ENCODE measurements around the gene RAB7A. TPM values are rescaled to one million over a fixed set of nuclear protein-coding genes. Genes with fewer than 3 reads are reported as not detected.

Gene RAB7A
- polyA plus RNA-seq, 3 donors: 192 to 261 (median 223) TPM

DNA sequence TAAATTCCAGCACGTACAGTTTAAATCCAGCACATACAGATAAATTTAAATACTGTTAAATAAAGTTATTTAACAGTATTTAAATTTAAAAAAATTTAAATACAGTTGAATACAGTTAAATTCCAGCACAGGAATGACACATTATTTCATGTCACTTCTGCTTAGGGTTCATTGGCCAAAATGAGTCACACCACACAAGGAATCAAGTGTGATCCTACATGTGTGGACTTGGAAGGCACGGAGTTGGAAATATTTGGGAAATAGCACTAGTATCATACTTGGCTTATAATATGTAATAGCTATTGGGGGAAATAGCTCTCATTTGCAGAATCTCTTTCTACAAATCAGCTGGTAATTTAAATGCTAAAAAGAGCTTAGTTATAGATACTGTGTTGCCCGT, 10.6 kb downstream of the RAB7A start:
- TF ChIP-seq CTCF (IDR thresholded peaks at IDR 0.05): no peak
- Histone ChIP-seq H3K9me3 (replicated peaks in 1 of 2; ENCODE audit: control insufficient read depth in 1 of 2, insufficient read depth in 1 of 2, low read length in 2 of 2) (no peaks in the 10 kb centered on the region), H3K4me2 (replicated peaks; ENCODE audit: extremely low read depth, low read length, poor library complexity, severe bottlenecking) (no peak overlapping the region), H3K36me3 (replicated peaks in 1 of 2; ENCODE audit: control insufficient read depth in 1 of 2, insufficient read depth in 2 of 2, low read length in 2 of 2) (peaks cover 0 to 17% of the 10 kb centered on the region in 2 donors), H3K4me3 (replicated peaks in 1 of 3; ENCODE audit: low read depth in 2 of 3, low read length in 3 of 3) (no peak overlapping the region), H3K9ac (ENCODE audit: insufficient read depth, low read length, poor library complexity, severe bottlenecking) (no peak overlapping the region), H3K79me2 (ENCODE audit: insufficient read depth, low read length) (peaks cover 100% of the 10 kb centered on the region), H3K4me1 (ENCODE audit: control insufficient read depth in 1 of 2, insufficient read depth in 2 of 2, low read length in 2 of 2) (peaks cover 0 to 9% of the 10 kb centered on the region in 2 donors), H4K20me1 (ENCODE audit: insufficient read depth, low read length) (peaks cover 99% of the 10 kb centered on the region), H3K27ac (ENCODE audit: low read depth in 1 of 2, low read length in 2 of 2) (no peak overlapping the region), H3K27me3 (ENCODE audit: control insufficient read depth in 2 of 2, insufficient read depth in 2 of 2, low read length in 2 of 2) (no peaks in the 10 kb centered on the region), H2AFZ (ENCODE audit: insufficient read depth, low read depth, low read length, poor library complexity, severe bottlenecking) (no peak overlapping the region)
- Mint-ChIP-seq H3K4me1 (peaks cover 48% of the 10 kb centered on the region), H3K27ac (no peak overlapping the region), H3K4me3 (no peak overlapping the region), H3K27me3 (ENCODE audit: low read depth in 3 of 3) (no peaks in the 10 kb centered on the region), H3K36me3 (peaks cover 13 to 48% of the 10 kb centered on the region in 2 donors), H3K9me3 (peaks cover 0 to 3% (median 0%) of the 10 kb centered on the region in 7 donors)
- WGBS (ENCODE audit: insufficient coverage): no CpG with 5 or more reads among the region's 3 CpGs
- intact Hi-C loops (cut with micrococcal nuclease): loop anchor here in 1 of 2 donors (10.0 kb wide), 1 partner anchor 52 kb away; no protein-coding TSS in a partner anchor
- DNase-seq: peak in 1 of 3 donors; percentile 26

- no peak for DNase-seq
- H2AFZ ChIP-seq (ENCODE audit: insufficient read depth, low read depth, low read length, poor library complexity, severe bottlenecking): no peak overlapping the region
- peaks cover 99% of the 10 kb centered on the region for H4K20me1 ChIP-seq (ENCODE audit: insufficient read depth, low read length)
- intact Hi-C loops (cut with micrococcal nuclease): no loop called here
- no peak overlapping the region for H3K4me3 Mint-ChIP-seq
- H3K9me3 ChIP-seq (replicated peaks in 1 of 2; ENCODE audit: control insufficient read depth in 1 of 2, insufficient read depth in 1 of 2, low read length in 2 of 2): peaks cover 0 to 4% of the 10 kb centered on the region in 2 donors
- H3K4me3 ChIP-seq (replicated peaks in 1 of 3; ENCODE audit: low read depth in 2 of 3, low read length in 3 of 3): no peak overlapping the region
- H3K9me3 Mint-ChIP-seq: peaks cover 0 to 9% (median 8%) of the 10 kb centered on the region in 7 donors
- H3K4me1 Mint-ChIP-seq: peaks cover 14% of the 10 kb centered on the region
- H3K36me3 Mint-ChIP-seq: peaks cover 31 to 73% of the 10 kb centered on the region in 2 donors
- H3K27me3 Mint-ChIP-seq (ENCODE audit: low read depth in 3 of 3): no peaks in the 10 kb centered on the region
- no peaks in the 10 kb centered on the region for H3K4me1 ChIP-seq (ENCODE audit: control insufficient read depth in 1 of 2, insufficient read depth in 2 of 2, low read length in 2 of 2)
- no peaks in the 10 kb centered on the region for H3K27me3 ChIP-seq (ENCODE audit: control insufficient read depth in 2 of 2, insufficient read depth in 2 of 2, low read length in 2 of 2)
- WGBS (ENCODE audit: insufficient coverage): 100% methylated on average over 1 of the region's 1 CpG
- TF ChIP-seq CTCF (IDR thresholded peaks at IDR 0.05): no peak
- peak overlapping the region in 3 of 7 donors; percentile 16 to 63 (median 43) for H3K27ac Mint-ChIP-seq
- peaks cover 100% of the 10 kb centered on the region for H3K79me2 ChIP-seq (ENCODE audit: insufficient read depth, low read length)
- no peak overlapping the region for H3K9ac ChIP-seq (ENCODE audit: insufficient read depth, low read length, poor library complexity, severe bottlenecking)
- no peak overlapping the region for H3K4me2 ChIP-seq (replicated peaks; ENCODE audit: extremely low read depth, low read length, poor library complexity, severe bottlenecking)
- H3K27ac ChIP-seq (ENCODE audit: low read depth in 1 of 2, low read length in 2 of 2): no peak overlapping the region
- peaks cover 6 to 55% of the 10 kb centered on the region in 2 donors for H3K36me3 ChIP-seq (replicated peaks in 1 of 2; ENCODE audit: control insufficient read depth in 1 of 2, insufficient read depth in 2 of 2, low read length in 2 of 2)
Observed at GRCh38 chr3:128740621-128741020, 14.6 kb downstream of the RAB7A start.

Measured in CD14-positive monocyte (primary cell).